Central memory CD8-positive, alpha-beta T cell (primary cell): ENCODE results near the gene ACAP3.

Experiments used
- ATAC-seq: fragments of 150-1000 bp; cut with Tn5 transposase; replicated peaks from 2 replicates; pipeline ENCODE4 v1.10.0; 2022; ENCODE audit warnings: mild to moderate bottlenecking, moderate FRiP score, moderate number of reproducible peaks; ENCODE audit not compliant: poor library complexity, severe bottlenecking; ENCODE audit errors: extremely low read depth
- DNase-seq, 2 donors: peaks; one replicate each; pipeline ENCODE4 v3.0.0; 2021; ENCODE audit warnings: low spot score in 2 of 2
- H3K27ac Mint-ChIP-seq: one replicate; pipeline ENCODE4 v1.8.0; 2022; ENCODE audit warnings: low read depth, mild to moderate bottlenecking, moderate library complexity, mixed read lengths
- H3K27me3 Mint-ChIP-seq: one replicate; pipeline ENCODE4 v1.8.0; 2022; ENCODE audit warnings: mixed read lengths
- H3K36me3 Mint-ChIP-seq: one replicate; pipeline ENCODE4 v1.8.0; 2022; ENCODE audit warnings: mild to moderate bottlenecking, moderate library complexity, mixed read lengths; ENCODE audit not compliant: insufficient read depth
- H3K4me1 Mint-ChIP-seq: one replicate; pipeline ENCODE4 v1.8.0; 2022; ENCODE audit warnings: mixed read lengths
- H3K4me3 Mint-ChIP-seq: one replicate; pipeline ENCODE4 v1.8.0; 2022; ENCODE audit warnings: mild to moderate bottlenecking, moderate library complexity, mixed read lengths
- H3K9me3 Mint-ChIP-seq: one replicate; pipeline ENCODE4 v1.8.0; 2022; ENCODE audit warnings: mixed read lengths

Gene ACAP3

DNA sequence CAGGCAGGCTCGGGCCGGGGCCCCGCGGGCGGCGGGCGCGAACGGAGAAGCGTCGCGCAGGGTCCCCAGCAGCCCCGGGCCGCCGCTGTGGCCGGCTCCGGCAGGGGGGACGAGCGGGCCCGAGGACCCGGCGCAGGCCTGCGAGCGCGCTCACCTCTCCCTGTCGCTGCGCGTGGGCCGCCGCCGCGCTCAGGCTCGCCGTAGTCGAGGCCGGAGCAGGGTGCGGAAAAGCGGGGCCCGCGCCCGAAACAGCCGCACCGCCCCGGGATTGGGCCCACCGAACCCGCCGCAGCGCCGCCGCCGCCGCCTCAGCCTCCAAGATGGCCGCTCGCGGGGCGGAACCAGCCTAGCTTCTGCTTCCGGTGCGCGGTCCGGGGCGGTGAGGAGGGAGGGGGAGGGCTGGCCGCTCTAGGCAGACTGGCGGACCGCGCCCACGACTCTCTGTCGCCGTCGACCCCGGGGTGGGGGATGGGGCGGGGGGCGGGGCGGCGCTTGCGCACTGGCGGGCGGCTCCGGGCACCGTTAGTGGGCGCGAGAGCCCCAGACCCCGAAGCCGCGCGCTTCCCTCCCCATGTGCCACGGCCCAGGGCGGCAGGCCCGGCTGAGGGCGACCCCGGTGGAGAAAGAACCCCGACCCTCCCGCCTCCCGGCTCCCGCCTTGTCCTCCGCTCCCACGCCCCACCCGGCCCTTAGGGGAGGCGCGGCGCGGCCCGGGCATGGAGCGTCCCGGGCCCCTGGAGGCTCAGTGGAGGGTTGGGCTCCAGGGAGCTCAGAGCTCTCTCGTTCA is 34.0 kb downstream of the ACAP3 start, which contains the start of gene UBE2J2:
UBE2J2 (minus strand) TSS at position 343 of the 787 bp plus-strand sequence. CDS start 5,862 bp downstream, outside the sequence.
- peaks cover 29% of the 10 kb centered on the region for H3K4me1 Mint-ChIP-seq
- DNase-seq: peak; percentile 74 to 81

DNA sequence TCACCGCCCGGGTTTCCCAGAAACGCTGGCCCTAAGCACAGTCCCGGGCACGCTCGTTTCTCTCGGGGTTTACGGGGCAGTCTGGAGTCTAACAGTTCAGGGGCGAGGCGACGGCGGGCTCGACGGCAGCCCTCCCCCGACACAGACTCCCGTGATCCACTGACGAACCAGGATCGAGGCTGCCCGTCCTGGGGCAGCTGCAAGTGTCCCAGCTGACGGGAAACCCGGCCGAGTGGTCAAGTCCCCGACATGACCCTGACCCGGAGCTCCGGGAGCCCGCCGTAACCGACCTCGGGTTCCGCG is 34.6 kb downstream of the ACAP3 start:
- Mint-ChIP-seq H3K27me3 (no peaks in the 10 kb centered on the region), H3K36me3 (peaks cover 12% of the 10 kb centered on the region), H3K4me3 (peak overlapping the region; percentile 83), H3K27ac (peak overlapping the region; percentile 85), H3K9me3 (no peaks in the 10 kb centered on the region), H3K4me1 (peaks cover 30% of the 10 kb centered on the region)
- peak; percentile 3 for ATAC-seq
- DNase-seq: no peak

More for the DNA sequence above, 34.0 kb downstream of the ACAP3 start, which contains the start of gene UBE2J2:
- no peaks in the 10 kb centered on the region for H3K9me3 Mint-ChIP-seq
- H3K4me3 Mint-ChIP-seq: peak within 1 kb of the TSS; percentile 83
- H3K27me3 Mint-ChIP-seq: no peaks in the 10 kb centered on the region
- peak within 1 kb of the TSS; percentile 85 for H3K27ac Mint-ChIP-seq
- ATAC-seq: peak; percentile 98
- peaks cover 12% of the 10 kb centered on the region for H3K36me3 Mint-ChIP-seq

DNA sequence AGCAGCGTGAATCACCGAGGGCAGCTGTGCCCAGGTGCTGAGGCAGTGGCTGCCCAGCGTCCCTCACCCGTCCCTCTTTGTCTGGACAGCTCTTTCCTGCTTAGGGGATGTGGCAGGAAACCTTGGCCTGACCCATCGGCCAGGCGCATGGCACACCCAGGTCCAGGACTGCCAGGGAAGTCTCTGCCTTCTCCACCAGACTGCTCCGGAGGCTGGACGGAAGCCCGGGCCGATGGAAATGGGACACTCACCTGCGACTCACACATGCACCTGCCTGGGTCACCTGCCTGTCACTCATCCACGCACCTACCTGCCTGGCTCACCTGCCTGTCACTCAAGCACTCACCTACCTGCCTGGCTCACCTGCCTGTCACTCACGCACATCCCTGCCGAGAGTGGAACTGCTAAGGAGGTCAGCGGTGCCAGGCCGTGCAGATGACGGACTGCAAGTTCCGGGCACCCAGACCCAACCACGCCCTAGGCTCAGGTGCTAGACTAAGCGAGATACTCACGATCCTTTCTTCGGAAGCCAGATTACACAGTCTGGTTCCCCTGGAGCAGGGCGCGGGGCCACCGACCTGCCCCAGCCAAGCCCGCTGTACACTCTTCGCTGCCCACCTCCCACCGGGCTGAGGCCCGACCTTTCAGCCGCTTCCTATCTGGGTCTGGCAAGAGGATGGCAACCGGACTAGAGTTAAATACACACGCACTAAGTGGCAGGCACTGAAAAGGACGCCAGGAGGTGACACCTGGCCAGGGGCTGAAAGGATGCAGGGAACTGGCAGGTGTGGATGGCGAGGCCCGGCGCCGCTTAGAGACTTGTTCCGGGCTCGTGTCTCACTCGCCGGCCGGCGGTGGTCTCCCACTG is 35.2 kb downstream of the ACAP3 start:
- H3K27ac Mint-ChIP-seq: peak overlapping the region; percentile 85
- no peaks in the 10 kb centered on the region for H3K27me3 Mint-ChIP-seq
- no peaks in the 10 kb centered on the region for H3K9me3 Mint-ChIP-seq
- peak overlapping the region; percentile 83 for H3K4me3 Mint-ChIP-seq
- no peak for ATAC-seq
- peaks cover 33% of the 10 kb centered on the region for H3K4me1 Mint-ChIP-seq
- DNase-seq: no peak
- H3K36me3 Mint-ChIP-seq: peaks cover 15% of the 10 kb centered on the region

DNA sequence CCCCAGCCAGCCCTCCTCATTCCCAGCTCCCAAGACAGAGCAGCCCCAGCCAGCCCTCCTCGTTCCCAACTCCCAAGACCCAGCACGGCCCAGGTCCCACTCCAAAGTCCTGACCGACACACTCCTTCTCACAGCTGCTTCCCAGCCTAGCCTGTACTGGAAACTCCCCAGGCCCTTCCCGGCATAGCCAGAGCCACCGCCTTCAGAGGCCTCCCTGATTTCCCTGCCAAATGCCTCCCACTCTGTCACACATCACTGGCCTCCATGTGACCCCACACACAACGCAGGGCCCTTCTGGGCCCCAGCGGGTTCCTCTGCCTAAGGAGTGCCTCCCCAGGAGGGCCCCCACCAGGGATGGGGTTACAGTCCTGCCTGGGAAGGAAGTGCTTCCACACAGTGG is 36.9 kb downstream of the ACAP3 start:
- H3K27me3 Mint-ChIP-seq: no peaks in the 10 kb centered on the region
- H3K27ac Mint-ChIP-seq: peak overlapping the region; percentile 85
- DNase-seq (no peak), ATAC-seq (no peak)
- H3K4me1 Mint-ChIP-seq: peaks cover 38% of the 10 kb centered on the region
- H3K36me3 Mint-ChIP-seq: peaks cover 19% of the 10 kb centered on the region
- H3K4me3 Mint-ChIP-seq: peak overlapping the region; percentile 57
- H3K9me3 Mint-ChIP-seq: no peaks in the 10 kb centered on the region

DNA sequence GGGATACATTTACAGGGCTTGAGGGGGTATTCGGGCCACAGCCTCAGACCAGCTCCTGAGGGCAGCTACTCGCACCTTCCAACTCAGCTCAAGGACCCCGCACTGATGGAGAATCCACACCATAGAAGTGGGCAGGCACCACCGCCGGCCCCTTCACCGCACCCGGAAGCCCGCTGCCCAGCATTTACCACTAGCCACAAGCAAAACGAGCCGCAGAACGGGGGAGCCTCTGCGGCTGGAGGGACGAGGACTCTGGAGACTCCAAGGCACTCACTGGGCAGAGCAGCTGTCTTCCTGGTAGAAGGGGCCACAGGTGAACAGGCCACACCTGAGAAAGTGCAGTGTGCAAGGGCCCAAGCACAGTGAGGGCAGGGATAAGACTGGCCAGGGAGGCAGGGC is 39.4 kb downstream of the ACAP3 start:
- ATAC-seq (no peak), DNase-seq (no peak)
- H3K27me3 Mint-ChIP-seq: no peaks in the 10 kb centered on the region
- no peaks in the 10 kb centered on the region for H3K9me3 Mint-ChIP-seq
- peaks cover 28% of the 10 kb centered on the region for H3K36me3 Mint-ChIP-seq
- H3K4me1 Mint-ChIP-seq: peaks cover 38% of the 10 kb centered on the region
- no peak overlapping the region for H3K4me3 Mint-ChIP-seq
- H3K27ac Mint-ChIP-seq: no peak overlapping the region

DNA sequence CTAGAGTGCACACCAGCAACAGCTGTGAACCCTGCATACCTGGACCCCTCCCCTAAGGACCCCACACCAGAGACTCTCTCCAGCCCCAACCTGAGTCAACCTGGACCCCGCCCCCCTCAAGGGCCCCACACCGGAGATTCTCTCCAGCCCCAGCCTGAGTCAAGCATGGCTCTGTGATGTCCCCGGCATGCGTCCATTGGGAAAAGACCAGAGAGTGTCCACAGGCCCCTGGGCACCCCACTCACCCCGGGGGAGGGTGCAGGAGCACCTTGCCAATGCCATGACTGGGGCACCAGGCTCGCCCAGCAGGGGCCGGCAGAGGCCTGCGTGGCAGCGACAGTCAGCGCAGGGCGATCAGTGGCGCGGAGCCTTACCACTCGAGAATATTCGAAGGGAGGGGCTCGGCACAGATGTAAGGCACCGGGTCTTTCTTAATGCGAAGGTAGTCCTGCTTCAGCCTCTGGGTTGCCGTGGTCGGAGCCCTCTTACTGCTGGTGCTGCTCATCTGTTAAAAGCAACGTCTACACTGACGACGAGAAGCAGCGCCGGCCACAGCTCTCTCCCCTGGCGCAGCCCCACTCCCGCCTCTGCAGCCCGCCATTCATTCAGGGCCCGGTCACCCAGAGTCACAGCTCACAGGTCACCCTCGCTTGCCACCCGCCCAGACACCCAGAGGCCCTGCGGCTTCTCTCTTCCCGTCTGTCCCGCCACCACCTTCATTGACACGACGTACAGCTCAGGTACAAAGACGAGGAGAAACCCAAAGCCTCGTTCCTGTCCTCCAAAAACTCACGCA is 40.0 kb downstream of the ACAP3 start:
- Mint-ChIP-seq H3K36me3 (peaks cover 30% of the 10 kb centered on the region), H3K27me3 (no peaks in the 10 kb centered on the region), H3K9me3 (no peaks in the 10 kb centered on the region), H3K27ac (no peak overlapping the region), H3K4me3 (no peak overlapping the region), H3K4me1 (peaks cover 35% of the 10 kb centered on the region)
- DNase-seq (no peak), ATAC-seq (no peak)

DNA sequence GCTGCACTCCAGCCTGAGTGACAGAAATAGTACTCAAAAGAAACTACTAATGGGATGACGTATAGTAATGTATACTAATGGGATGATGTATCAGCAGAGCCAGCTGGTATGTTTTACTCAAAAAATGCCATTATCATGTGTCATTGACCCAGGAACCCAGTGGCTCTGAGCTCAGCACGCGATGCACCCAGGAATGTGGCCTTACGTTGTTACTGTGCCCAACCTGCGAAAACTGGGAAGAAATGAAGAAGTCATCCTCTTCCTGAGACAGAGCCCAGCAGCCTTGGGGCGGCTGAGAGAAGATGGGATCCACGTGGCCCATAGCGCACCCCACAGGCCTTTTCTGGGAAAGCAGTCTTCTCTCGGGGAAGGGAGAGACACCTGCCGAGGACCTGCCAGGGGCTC is 42.9 kb downstream of the ACAP3 start:
- peaks cover 42% of the 10 kb centered on the region for H3K36me3 Mint-ChIP-seq
- H3K4me3 Mint-ChIP-seq: no peak overlapping the region
- H3K27ac Mint-ChIP-seq: peak overlapping the region; percentile 9
- DNase-seq (no peak), ATAC-seq (no peak)
- H3K4me1 Mint-ChIP-seq: peaks cover 22% of the 10 kb centered on the region
- no peaks in the 10 kb centered on the region for H3K9me3 Mint-ChIP-seq
- no peaks in the 10 kb centered on the region for H3K27me3 Mint-ChIP-seq

DNA sequence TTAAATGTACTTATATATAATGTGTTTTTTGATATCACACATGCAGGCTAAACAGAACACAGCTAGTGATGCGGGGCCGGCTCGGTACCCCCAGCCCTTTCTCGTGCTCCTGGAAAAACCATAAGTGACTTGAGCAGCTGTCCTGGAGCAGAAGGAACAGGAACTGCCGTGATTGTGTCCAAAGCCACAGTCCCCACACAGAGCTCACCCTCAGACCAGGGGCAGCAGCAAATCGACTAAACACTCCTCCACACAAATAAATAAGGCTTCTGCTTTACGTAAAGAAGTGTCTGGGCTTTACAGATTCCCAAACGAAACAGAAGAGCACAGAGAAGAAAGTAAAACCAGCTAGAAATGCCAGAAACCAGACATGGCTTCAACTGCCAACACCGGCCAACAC is 43.7 kb downstream of the ACAP3 start:
- Mint-ChIP-seq H3K4me1 (peaks cover 24% of the 10 kb centered on the region), H3K27ac (no peak overlapping the region), H3K4me3 (no peak overlapping the region), H3K27me3 (no peaks in the 10 kb centered on the region), H3K36me3 (peaks cover 43% of the 10 kb centered on the region), H3K9me3 (no peaks in the 10 kb centered on the region)
- ATAC-seq (no peak), DNase-seq (no peak)

DNA sequence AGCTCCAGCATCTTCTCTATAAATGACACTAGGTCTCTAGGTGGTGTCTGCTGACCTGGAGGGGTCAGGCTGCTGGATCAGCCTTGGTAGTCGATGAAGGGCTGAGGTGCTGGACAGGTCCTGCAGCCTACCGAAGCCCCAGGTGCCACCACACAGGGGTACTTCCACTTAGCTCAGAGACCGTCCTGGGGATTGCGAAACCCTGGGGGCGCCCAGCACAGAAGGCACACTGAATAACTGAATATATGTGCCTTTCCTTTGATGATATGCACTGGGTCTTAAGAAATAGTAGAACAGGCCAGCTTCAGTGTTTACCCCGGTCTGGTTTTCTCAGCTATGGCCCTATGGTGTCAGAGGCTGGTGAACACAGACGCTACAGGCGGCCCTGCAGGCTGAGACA is 45.0 kb downstream of the ACAP3 start:
- Mint-ChIP-seq H3K27ac (no peak overlapping the region), H3K4me3 (no peak overlapping the region), H3K27me3 (no peaks in the 10 kb centered on the region)

DNA sequence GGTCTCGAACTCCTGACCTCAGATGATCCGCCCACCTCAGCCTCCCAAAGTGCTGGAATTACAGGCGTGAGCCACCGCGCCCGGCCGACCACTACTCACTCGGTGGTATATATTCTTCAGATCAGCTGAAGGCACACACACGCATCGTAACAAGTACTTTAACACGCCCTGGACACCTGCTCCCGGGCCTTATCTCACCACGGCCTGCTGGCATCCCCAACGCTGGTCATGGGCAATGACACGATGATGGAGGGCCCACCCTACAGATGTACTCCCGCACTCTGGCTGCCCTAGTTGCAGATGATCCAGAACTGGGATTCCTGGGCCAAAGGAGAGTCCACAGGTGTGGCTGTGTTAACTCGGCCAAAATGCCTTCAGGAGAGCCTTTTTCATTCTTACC is 45.7 kb downstream of the ACAP3 start:
- H3K9me3 Mint-ChIP-seq: no peaks in the 10 kb centered on the region
- peaks cover 22% of the 10 kb centered on the region for H3K4me1 Mint-ChIP-seq
- no peak overlapping the region for H3K27ac Mint-ChIP-seq
- H3K27me3 Mint-ChIP-seq: no peaks in the 10 kb centered on the region
- peaks cover 42% of the 10 kb centered on the region for H3K36me3 Mint-ChIP-seq
- no peak overlapping the region for H3K4me3 Mint-ChIP-seq
- ATAC-seq (no peak), DNase-seq (no peak)

More for the DNA sequence above, 45.0 kb downstream of the ACAP3 start:
- ATAC-seq (no peak), DNase-seq (no peak)
- Mint-ChIP-seq H3K9me3 (no peaks in the 10 kb centered on the region), H3K36me3 (peaks cover 39% of the 10 kb centered on the region), H3K4me1 (peaks cover 23% of the 10 kb centered on the region)

DNA sequence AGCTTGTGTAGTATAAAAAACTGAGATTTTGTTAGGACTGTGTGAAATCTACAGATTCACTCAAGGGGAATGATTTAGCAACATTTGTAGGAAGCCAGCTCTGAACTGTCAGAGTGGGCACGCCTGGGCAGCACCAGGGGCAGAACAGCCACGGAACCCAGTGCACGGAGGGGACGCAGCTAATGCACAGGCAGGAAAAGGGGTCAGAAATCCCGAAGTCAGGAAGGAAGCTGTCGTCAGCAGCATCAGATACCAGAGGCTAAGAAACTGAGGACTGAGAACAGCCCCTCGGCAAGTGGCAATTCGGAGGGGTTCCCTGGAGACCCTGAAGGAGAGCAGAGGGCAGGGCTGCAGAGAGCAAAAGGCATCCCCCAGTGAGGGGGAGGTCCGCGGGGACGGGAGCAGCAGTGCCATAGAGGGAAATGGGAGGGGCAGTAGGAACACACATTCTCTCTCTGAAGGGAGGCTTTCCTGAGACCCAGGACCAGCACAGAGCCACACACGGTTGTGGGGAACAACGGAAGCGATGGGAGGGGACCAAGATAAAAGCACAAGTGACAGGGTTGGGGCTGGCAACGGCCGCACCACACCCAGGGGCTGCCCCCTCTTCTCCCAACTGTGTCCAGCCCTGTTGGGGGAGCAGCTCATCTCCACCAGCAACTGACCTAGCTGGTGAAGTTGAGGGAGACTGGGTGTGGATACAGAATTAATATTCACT is 46.7 kb downstream of the ACAP3 start:
- Mint-ChIP-seq H3K27me3 (no peaks in the 10 kb centered on the region), H3K4me1 (peaks cover 20% of the 10 kb centered on the region), H3K9me3 (no peaks in the 10 kb centered on the region), H3K4me3 (no peak overlapping the region), H3K27ac (peak overlapping the region; percentile 70), H3K36me3 (peaks cover 48% of the 10 kb centered on the region)
- ATAC-seq (no peak), DNase-seq (no peak)
